Loucy (cell line): ENCODE results near the gene STX18.

Source experiments
- H2AFZ ChIP-seq: fragments of 200-600 bp; sonication (generic); 2 replicates; pipeline ENCODE4 v1.6.0; 2016; ENCODE audit warnings: antibody characterized with exemption, mild to moderate bottlenecking, low read length, moderate library complexity
- H3F3A ChIP-seq: fragments of 200-600 bp; 2 replicates; pipeline ENCODE4 v1.6.0; 2016; ENCODE audit warnings: antibody characterized with exemption, low read depth, mild to moderate bottlenecking
- H3K27me3 ChIP-seq: fragments of 200-600 bp; sonication (generic); 2 replicates; pipeline ENCODE4 v1.6.1; 2014; ENCODE audit warnings: low read length, mild to moderate bottlenecking; ENCODE audit not compliant: insufficient read depth, poor library complexity, severe bottlenecking
- H3K36me3 ChIP-seq: fragments of 200-600 bp; sonication (generic); 2 replicates; pipeline ENCODE4 v1.6.1; 2016; ENCODE audit warnings: low read length; ENCODE audit not compliant: insufficient read depth
- H3K4me1 ChIP-seq: fragments of 200-600 bp; sonication (generic); 2 replicates; pipeline ENCODE4 v1.5.1; 2014; ENCODE audit warnings: low read length, mild to moderate bottlenecking; ENCODE audit not compliant: insufficient read depth, poor library complexity, severe bottlenecking
- H3K4me2 ChIP-seq: fragments of 200-600 bp; sonication (generic); 2 replicates; pipeline ENCODE4 v1.6.0; 2014; ENCODE audit warnings: antibody characterized with exemption, low read length, low read depth, mild to moderate bottlenecking; ENCODE audit not compliant: poor library complexity, severe bottlenecking
- H3K4me3 ChIP-seq: fragments of 200-600 bp; sonication (generic); 2 replicates; pipeline ENCODE4 v1.5.1; 2014; ENCODE audit warnings: low read length, mild to moderate bottlenecking, mixed read lengths; ENCODE audit not compliant: poor library complexity, severe bottlenecking
- H3K79me2 ChIP-seq: fragments of 200-600 bp; sonication (generic); 2 replicates; pipeline ENCODE4 v1.6.1; 2014; ENCODE audit warnings: low read length; ENCODE audit not compliant: insufficient read depth
- H3K9ac ChIP-seq: fragments of 200-600 bp; sonication (generic); 2 replicates; pipeline ENCODE4 v1.6.0; 2014; ENCODE audit warnings: mild to moderate bottlenecking, low read depth, low read length, moderate library complexity; ENCODE audit not compliant: poor library complexity, severe bottlenecking
- H3K9me2 ChIP-seq: fragments of 200-600 bp; sonication (generic); replicated peaks from 2 replicates; pipeline ENCODE4 v1.6.1; 2016; ENCODE audit warnings: low read depth, low read length, mixed read lengths
- H3K9me3 ChIP-seq: fragments of 200-600 bp; sonication (generic); 2 replicates; pipeline ENCODE4 v1.6.1; 2014; ENCODE audit warnings: mild to moderate bottlenecking, antibody characterized with exemption, low read length, low read depth; ENCODE audit not compliant: insufficient read depth
- H4K20me1 ChIP-seq: fragments of 200-600 bp; sonication (generic); 2 replicates; pipeline ENCODE4 v1.6.0; 2014; ENCODE audit warnings: antibody characterized with exemption, low read length, mild to moderate bottlenecking; ENCODE audit not compliant: insufficient read depth, poor library complexity, severe bottlenecking
- CTCF ChIP-seq: fragments of 200-600 bp; sonication (generic); conservative IDR thresholded peaks from 2 replicates; pipeline ENCODE4 v1.5.1; 2014; ENCODE audit warnings: mild to moderate bottlenecking, antibody characterized with exemption, low read length
- EZH2phosphoT487 ChIP-seq: fragments of 200-600 bp; IDR thresholded peaks from 2 replicates; pipeline ENCODE4 v1.6.1; 2018; ENCODE audit warnings: antibody characterized with exemption, mild to moderate bottlenecking, moderate library complexity, borderline replicate concordance

The STX18 gene

DNA sequence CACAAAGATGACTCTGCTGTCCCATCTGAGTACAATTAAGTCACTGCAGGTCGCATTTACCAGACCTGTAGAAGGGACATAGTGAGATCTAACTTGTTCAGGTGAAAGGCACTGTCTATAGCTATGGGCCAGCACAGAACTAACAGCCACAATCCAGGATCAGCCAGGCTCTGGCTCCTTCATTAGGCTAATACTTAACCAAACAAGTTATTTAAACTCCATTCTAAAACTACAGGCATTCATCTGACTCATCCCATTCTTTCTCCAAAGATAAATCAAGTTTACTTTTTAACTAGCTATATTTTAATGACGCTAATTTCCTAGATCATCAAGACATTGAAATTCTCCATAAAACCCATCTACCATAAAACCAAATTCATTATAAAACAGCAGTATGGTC, 62.5 kb downstream of the STX18 start:
- Histone ChIP-seq H3K4me1 (peaks cover 4% of the 10 kb centered on the region), H3K9ac (no peak overlapping the region), H3K79me2 (no peaks in the 10 kb centered on the region; the same call in 1 of the 2 replicates), H3K36me3 (no peaks in the 10 kb centered on the region), H2AFZ (no peak overlapping the region), H3K4me3 (no peak overlapping the region), H3F3A (no peaks in the 10 kb centered on the region), H3K9me3 (no peaks in the 10 kb centered on the region), H3K27me3 (no peaks in the 10 kb centered on the region), H4K20me1 (no peaks in the 10 kb centered on the region), H3K9me2 (no peaks in the 10 kb centered on the region), H3K4me2 (no peak overlapping the region)
- no peak for TF ChIP-seq CTCF

- TF ChIP-seq EZH2phosphoT487 (no peak), CTCF (no peak)
Measured at GRCh38 chr4:4477796-4478195, 64.1 kb downstream of the STX18 start.

GRCh38 chr4:4477391-4477790, 64.5 kb downstream of the STX18 start:
- H3K4me2 ChIP-seq, result no peak overlapping the region
- no peaks in the 10 kb centered on the region for H3K9me3 ChIP-seq
- no peaks in the 10 kb centered on the region for H3K9me2 ChIP-seq
- H3F3A ChIP-seq, result no peaks in the 10 kb centered on the region
- no peak overlapping the region for H2AFZ ChIP-seq
- H3K9ac ChIP-seq, result no peak overlapping the region
- no peaks in the 10 kb centered on the region for H3K4me1 ChIP-seq
- no peaks in the 10 kb centered on the region; the same call in 1 of the 2 replicates for H3K79me2 ChIP-seq
- H3K27me3 ChIP-seq, result no peaks in the 10 kb centered on the region
- H3K4me3 ChIP-seq, result no peak overlapping the region
- H3K36me3 ChIP-seq, result no peaks in the 10 kb centered on the region
- no peak for TF ChIP-seq CTCF
- TF ChIP-seq EZH2phosphoT487, result no peak
- no peaks in the 10 kb centered on the region for H4K20me1 ChIP-seq

More at GRCh38 chr4:4477796-4478195, 64.1 kb downstream of the STX18 start:
- H3K4me1 ChIP-seq, result peaks cover 4% of the 10 kb centered on the region
- H3K9me3 ChIP-seq, result no peaks in the 10 kb centered on the region
- no peaks in the 10 kb centered on the region for H3K36me3 ChIP-seq
- no peak overlapping the region for H3K4me3 ChIP-seq
- no peaks in the 10 kb centered on the region for H3K9me2 ChIP-seq
- no peaks in the 10 kb centered on the region for H3F3A ChIP-seq
- H3K79me2 ChIP-seq, result no peaks in the 10 kb centered on the region; the same call in 1 of the 2 replicates
- H4K20me1 ChIP-seq, result no peaks in the 10 kb centered on the region
- H3K27me3 ChIP-seq, result no peaks in the 10 kb centered on the region
- H3K4me2 ChIP-seq, result no peak overlapping the region
- H2AFZ ChIP-seq, result no peak overlapping the region
- H3K9ac ChIP-seq, result no peak overlapping the region
